ENCODE results near the gene SLC11A2. TPM values are rescaled to one million over a fixed set of nuclear protein-coding genes. Genes with fewer than 3 reads are reported as not detected.

SLC11A2 gene
- total RNA-seq, 2 experiments from 2014 or later: 21.6 to 23.9 TPM

GRCh38 chr12:50980545-50980944 lies 45.6 kb downstream of the SLC11A2 start:
- H3K4me1 Mint-ChIP-seq (ENCODE audit: low read depth): peaks cover 32% of the 10 kb centered on the region
- no peaks in the 10 kb centered on the region for H3K9me3 Mint-ChIP-seq
- peaks cover 27% of the 10 kb centered on the region for H3K36me3 Mint-ChIP-seq (ENCODE audit: low read depth)
- H3K27ac Mint-ChIP-seq: no peak overlapping the region
- no peak for ATAC-seq
- CTCF ChIA-PET: interaction anchor here (1.7 kb wide), 1 partner anchor 155 kb away, joined by 5 read pairs; no protein-coding TSS in a partner anchor
- DNase-seq: no peak
- no peak overlapping the region for H3K4me3 Mint-ChIP-seq
- POLR2A ChIA-PET: no interaction called here
- intact Hi-C loops (cut with micrococcal nuclease): no loop called here
- no peaks in the 10 kb centered on the region for H3K27me3 Mint-ChIP-seq
- no peak for TF ChIP-seq CTCF (IDR thresholded peaks at IDR 0.05)

DNA sequence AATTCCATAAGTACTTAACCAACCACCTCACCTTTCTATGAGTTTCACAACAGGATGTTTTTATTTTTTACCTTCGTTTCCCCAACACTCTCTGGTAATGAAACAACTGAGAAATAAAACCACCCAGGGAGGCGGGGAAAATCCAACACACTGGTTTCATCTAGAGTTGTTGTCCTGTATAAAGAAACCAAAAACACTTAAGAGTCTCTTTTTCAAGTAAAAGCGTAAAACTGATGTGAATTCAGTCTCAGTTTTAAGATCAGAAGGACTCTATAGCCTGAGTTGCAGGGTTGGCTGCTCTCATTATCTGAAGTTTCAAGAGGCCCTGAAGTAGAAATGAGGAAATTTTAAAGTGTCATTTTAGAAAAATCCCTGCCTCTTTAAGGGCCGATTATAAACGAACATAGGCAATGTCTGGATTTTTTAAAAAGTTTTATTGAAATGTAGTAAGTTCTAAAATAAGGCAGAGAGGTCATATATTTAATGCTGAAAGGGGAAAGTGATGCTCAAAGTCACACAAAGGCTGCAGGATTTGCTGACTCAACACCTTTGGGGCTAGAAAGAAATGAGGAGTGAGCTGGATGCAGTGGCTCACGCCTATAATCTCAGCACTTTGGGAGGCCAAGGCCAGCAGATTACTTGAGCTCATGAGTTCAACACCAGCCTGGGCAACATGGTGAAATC lies 46.7 kb downstream of the SLC11A2 start:
- peak; percentile 72 for ATAC-seq
- no peaks in the 10 kb centered on the region for H3K27me3 Mint-ChIP-seq
- H3K36me3 Mint-ChIP-seq (ENCODE audit: low read depth): peaks cover 21% of the 10 kb centered on the region
- POLR2A ChIA-PET: no interaction called here
- intact Hi-C loops (cut with micrococcal nuclease): no loop called here
- CTCF ChIA-PET: interaction anchor here (0.7 to 1.7 kb wide), 2 partner anchors 37 to 154 kb away, joined by 3 to 5 read pairs; no protein-coding TSS in a partner anchor
- peak; percentile 63 for DNase-seq
- peak overlapping the region; percentile 79 for H3K27ac Mint-ChIP-seq
- H3K4me3 Mint-ChIP-seq: no peak overlapping the region
- no peaks in the 10 kb centered on the region for H3K9me3 Mint-ChIP-seq
- peaks cover 22% of the 10 kb centered on the region for H3K4me1 Mint-ChIP-seq (ENCODE audit: low read depth)
- TF ChIP-seq CTCF (IDR thresholded peaks at IDR 0.05): no peak

DNA sequence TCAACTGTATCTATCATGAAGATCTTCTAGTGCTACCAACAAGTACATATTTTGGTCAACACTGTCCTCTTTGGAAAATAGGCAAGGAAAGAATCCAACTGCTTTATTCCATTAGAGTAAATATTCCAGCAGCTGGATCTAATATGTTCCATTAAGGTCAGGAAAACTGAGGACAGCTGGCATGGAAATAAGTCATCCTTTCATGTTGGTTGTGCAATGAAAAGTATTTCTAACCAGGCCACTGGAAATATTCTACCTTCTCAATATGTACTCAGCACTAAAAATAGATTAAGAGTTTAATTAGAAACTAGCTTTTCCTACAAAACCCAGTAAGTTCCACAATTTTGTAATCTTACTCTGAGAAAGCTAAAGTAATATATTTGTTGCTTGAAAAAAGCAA lies 54.2 kb downstream of the SLC11A2 start:
- Mint-ChIP-seq H3K9me3 (no peaks in the 10 kb centered on the region), H3K36me3 (ENCODE audit: low read depth) (peaks cover 25% of the 10 kb centered on the region), H3K27ac (no peak overlapping the region), H3K27me3 (no peaks in the 10 kb centered on the region), H3K4me3 (no peak overlapping the region), H3K4me1 (ENCODE audit: low read depth) (no peaks in the 10 kb centered on the region)
- DNase-seq: no peak
- no peak for TF ChIP-seq CTCF (IDR thresholded peaks at IDR 0.05)
- POLR2A ChIA-PET: interaction anchor here (0.6 kb wide), 1 partner anchor 1842 kb away, joined by 3 read pairs; no protein-coding TSS in a partner anchor
- CTCF ChIA-PET: no interaction called here
- intact Hi-C loops (cut with micrococcal nuclease): no loop called here
- ATAC-seq: no peak

DNA sequence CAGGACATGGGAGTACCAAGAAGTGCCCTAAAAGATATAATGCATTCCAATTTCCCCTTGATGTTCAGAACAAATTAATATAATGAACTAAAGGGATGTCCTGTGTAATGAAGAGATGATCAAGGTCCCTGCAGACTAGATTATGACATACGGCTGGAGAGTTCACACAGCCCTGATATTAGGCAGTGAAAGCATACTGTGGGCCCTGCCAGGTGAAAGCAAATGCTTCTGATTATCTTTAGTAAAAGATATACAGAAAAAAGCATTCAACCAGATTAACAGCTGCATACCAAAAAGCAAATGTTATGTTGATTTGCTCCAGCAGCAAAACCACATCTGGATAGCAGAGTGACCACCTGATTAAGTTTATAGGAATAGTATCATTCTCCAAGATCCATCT lies 61.8 kb downstream of the SLC11A2 start:
- ATAC-seq (no peak), DNase-seq (no peak)
- intact Hi-C loops (cut with micrococcal nuclease): no loop called here
- POLR2A ChIA-PET: no interaction called here
- Mint-ChIP-seq H3K4me3 (no peak overlapping the region), H3K27me3 (no peaks in the 10 kb centered on the region), H3K9me3 (no peaks in the 10 kb centered on the region), H3K27ac (no peak overlapping the region), H3K36me3 (ENCODE audit: low read depth) (peaks cover 5% of the 10 kb centered on the region), H3K4me1 (ENCODE audit: low read depth) (peaks cover 6% of the 10 kb centered on the region)
- TF ChIP-seq CTCF (IDR thresholded peaks at IDR 0.05): no peak
- CTCF ChIA-PET: no interaction called here

GRCh38 chr12:50961708-50962107 lies 64.5 kb downstream of the SLC11A2 start:
- no peaks in the 10 kb centered on the region for H3K9me3 Mint-ChIP-seq
- intact Hi-C loops (cut with micrococcal nuclease): no loop called here
- DNase-seq (no peak), ATAC-seq (no peak)
- no peaks in the 10 kb centered on the region for H3K27me3 Mint-ChIP-seq
- H3K36me3 Mint-ChIP-seq (ENCODE audit: low read depth): peaks cover 2% of the 10 kb centered on the region
- H3K27ac Mint-ChIP-seq: no peak overlapping the region
- TF ChIP-seq CTCF (IDR thresholded peaks at IDR 0.05): no peak
- H3K4me1 Mint-ChIP-seq (ENCODE audit: low read depth): peaks cover 6% of the 10 kb centered on the region
- ChIA-PET POLR2A (no interaction called here), CTCF (interaction anchor here (1.3 kb wide), 1 partner anchor 13 kb away, joined by 3 read pairs; no protein-coding TSS in a partner anchor)
- no peak overlapping the region for H3K4me3 Mint-ChIP-seq
